ENCODE data around the gene BHLHA9.
"Not testable (repeated sequence)": the region's sequence is repeated elsewhere in the genome, so short reads cannot be mapped to it uniquely, and the experiment has no call there.

Gene BHLHA9

DNA sequence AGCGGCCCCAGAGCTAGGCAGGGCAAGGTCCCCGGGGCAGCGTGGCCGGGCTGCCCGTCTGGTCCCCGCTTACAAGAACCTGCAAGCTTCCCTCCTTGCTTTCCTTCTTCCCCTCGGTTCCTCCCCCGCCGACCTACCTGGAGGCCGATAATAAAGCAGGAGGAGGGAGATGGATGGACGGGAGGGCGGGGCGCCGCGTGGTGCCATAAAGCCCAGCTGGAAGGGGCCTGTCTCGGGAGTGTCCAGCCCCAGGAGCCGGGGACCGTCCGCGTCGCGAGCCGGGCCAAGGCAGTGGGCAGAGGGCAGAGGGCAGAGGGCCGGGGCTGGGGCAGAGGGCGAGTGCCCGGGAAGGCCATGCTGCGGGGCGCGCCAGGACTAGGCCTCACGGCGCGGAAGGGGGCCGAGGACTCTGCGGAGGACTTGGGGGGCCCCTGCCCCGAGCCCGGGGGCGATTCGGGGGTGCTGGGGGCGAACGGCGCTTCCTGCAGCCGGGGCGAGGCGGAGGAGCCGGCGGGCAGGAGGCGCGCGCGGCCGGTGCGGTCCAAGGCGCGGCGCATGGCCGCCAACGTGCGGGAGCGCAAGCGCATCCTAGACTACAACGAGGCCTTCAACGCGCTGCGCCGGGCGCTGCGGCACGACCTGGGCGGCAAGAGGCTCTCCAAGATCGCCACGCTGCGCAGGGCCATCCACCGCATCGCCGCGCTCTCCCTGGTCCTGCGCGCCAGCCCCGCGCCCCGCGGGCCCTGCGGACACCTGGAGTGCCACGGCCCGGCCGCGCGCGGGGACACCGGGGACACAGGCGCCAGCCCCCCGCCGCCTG, at the start of gene BHLHA9:
Gene BHLHA9, plus strand, starts transcription at position 235 of the 820 bp plus-strand sequence. Its CDS starts 120 bp downstream, at position 355.
- no peak for DNase-seq (ENCODE audit: low spot score)

DNA sequence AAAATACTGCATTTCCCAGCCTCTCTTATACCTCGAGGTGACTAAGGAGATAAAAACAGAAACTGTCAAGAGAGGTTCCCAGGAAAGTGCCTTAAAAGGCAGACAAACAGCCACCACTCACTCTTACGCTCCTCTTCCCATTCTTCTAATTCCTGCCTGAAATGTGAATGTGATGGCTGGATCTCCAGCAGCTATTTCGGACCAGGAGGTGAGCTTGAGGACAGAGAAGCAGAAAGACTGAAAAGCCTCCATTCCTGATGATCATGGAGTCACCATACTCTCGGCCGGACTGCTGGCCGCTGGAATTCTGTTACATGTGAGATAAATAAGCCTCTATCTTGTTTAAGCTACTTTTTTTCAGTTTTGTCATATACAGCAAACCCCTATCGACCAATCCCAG, 49.0 kb upstream of the BHLHA9 start:
- no peak for DNase-seq (ENCODE audit: low spot score)

DNA sequence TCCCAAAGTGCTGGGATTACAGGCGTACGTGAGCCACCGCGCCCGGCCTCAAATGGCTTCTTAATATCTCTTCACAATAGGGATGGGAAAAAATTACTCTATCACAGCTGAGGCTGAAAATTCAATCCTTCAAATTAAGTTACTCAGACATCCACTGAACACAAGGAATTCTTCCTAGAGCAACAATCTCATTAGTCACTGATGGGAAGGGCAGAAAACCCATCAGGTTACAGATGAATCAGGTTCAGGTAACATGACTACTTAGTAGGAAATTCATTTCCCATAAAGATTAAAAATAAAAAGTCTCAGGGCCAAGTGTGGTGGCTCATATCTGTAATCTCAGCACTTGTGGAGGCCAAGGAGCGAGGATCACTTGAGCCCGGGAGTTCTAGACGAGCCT, 47.9 kb upstream of the BHLHA9 start:
- DNase-seq (ENCODE audit: low spot score): no peak

DNA sequence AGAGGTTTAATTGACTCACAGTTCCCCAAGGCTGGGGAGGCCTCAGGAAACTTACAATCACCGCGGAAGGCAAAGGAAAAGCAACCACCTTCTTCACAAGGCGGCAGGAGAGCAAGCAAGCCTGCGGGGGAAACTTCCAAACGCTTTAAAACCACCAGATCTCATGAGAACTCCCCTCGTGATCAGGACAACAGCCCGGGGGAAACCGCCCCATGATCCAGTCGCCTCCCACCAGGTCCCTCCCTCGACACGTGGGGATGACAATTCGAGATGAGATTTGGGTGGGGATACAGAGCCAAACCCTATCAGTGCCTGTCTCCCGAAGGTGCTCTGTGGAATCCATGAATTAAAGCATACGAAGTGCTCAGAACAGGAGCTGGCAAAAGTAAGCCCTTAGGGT, 46.6 kb upstream of the BHLHA9 start:
- DNase-seq (ENCODE audit: low spot score): no peak

DNA sequence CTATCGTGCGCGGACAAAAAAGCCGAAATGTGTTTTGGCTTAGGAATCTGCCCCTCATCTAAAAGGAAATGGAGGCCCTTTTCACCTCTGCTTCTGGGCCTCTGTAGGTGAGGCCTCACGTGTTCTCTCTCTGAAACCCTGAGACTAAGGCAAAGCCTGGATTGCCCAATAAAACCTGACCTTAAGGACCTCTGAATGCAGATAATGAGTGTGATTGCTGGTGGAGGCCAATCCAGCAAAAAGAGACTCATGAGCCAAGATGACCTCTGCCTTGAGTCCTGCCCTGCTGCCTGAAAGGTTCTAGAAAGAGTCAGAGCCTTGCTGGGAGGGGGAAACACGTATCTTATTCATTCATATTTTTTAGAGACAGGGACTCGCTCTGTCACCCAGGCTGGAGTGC, 45.9 kb upstream of the BHLHA9 start:
- no peak for DNase-seq (ENCODE audit: low spot score)

DNA sequence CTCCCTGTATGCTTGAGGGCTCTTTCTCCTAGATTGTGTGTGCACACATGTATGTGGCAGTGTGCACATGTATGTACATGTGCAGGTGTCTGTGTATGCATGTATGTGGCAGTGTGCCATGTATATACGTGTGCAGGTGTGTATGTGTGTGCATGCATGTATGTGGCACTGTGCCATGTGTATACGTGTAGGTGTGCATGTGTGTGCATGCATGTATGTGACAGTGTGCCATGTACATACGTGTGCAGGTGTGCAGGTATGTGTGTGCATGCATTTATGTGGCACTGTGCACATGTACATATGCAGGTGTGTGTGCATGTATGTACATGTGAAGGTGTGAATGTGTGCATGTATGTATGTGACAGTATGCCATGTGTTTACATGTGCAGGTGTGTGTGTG, 43.9 kb upstream of the BHLHA9 start:
- DNase-seq (ENCODE audit: low spot score): no peak

DNA sequence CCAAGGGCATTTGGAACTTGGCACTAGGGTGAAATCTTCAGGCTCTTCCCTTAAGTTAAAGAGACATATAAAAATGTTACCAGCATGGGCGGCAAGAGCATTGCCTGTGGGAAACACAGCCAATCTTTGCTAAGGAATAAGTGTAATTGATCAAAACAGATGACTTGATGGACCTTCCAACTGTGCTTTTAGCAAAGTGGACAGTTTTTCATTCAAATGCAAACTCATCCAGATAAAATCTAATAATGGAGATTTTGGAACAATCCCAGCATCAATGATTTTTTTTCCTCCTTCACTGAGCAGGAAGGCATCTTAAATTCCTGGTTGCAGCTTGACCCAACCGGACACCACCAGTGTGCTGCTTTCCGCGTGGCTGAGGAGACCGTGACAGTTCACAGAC, 42.9 kb upstream of the BHLHA9 start:
- DNase-seq (ENCODE audit: low spot score): no peak

DNA sequence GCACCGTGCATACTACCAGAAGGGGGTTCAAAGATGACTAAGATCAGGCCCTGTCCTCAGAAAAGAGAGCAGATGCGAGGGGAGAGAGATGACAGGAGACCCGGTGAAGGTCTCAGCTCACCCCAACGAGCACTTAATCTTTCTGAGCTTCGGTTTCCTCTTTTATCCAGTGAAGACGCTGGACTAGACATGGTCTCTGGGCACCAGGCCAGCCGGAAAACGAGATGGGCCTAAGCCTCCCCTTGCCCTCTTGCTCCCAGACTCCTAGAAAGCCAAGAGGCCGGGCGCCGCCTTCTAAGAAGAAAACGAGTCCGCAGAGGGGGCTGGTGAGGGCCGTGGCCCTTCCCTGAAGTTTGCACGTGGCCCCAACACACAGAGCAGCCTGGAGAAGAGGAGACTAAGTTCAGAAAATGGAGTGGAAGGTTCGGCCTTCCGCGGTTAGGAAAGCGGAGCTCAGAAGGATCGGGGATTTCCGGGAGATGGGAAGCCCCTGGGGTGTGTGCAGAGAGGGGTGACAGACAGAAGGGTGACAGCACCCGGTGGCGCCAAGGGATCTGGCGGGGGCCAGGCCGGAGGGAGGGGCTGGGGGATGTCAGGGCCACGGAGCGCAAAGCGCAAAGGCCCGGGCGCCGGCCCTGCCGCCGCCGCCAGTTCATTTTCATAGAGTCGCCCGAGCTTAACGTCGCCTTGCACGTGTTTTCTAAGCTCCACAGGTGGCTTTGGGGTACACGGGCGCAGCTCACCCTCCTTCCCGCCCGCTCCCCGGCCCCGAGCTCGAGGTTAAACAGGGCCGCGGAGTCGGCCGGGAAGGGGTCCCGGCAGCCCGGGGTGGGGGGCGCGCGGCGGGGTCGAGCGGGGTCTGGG, 42.1 kb upstream of the BHLHA9 start:
- DNase-seq (ENCODE audit: low spot score): no peak

DNA sequence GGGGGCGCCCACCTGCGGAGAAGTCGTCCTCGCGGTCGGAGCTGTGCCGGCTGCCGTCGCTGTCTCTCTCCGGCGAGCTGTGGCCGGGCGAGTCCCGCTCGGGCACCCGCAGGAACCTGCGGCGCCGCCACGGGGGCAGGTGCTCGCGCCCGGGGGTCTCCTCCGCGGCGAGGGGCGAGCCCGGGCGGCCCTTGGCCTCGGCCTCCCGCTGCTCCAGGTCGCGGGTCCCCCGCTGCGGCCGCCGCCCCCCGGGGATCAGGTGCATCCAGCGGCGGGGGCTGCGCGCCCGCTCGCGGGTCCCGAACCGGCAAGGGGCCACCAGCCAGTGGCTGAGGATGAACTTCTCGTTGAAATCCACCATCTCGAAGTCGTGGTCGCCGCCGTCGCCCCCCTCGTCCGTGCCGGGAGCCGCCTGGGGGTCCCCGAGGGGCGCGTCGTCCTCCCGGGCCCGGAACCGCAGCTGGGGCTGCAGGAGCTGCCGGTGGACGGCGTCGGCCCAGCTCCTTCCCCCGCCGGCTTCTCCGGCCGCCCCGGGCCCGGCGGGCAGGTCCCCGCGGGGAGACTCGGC, 41.4 kb upstream of the BHLHA9 start:
- DNase-seq (ENCODE audit: low spot score): no peak

DNA sequence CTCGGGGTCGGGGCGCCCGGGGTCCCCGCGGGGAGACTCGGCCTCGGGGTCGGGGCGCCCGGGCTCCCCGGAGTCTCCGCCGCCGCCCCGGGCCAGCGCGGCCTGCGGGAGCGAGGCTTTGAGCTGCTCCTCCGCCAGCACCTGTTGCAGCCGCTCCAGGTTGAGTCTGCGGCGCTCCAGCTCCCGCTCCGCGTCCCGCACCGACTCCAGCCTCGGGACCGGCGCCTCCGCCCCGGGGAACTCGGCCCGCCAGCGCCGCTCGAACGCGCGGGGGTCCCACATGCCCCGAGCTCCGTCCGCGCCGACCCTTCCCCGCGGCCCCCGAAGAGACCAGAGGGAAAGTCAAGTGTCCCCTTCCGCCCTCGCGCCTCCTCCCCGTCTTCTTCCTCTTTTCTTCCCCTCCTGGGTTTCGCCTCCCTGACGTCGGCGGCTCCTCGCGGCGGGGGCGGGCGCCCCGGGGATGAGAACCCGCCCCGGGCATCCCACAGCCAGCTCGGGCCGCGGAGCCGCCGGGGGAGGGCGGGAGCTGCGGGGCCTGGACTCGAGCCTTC, 40.8 kb upstream of the BHLHA9 start:
- no peak for DNase-seq (ENCODE audit: low spot score)

DNA sequence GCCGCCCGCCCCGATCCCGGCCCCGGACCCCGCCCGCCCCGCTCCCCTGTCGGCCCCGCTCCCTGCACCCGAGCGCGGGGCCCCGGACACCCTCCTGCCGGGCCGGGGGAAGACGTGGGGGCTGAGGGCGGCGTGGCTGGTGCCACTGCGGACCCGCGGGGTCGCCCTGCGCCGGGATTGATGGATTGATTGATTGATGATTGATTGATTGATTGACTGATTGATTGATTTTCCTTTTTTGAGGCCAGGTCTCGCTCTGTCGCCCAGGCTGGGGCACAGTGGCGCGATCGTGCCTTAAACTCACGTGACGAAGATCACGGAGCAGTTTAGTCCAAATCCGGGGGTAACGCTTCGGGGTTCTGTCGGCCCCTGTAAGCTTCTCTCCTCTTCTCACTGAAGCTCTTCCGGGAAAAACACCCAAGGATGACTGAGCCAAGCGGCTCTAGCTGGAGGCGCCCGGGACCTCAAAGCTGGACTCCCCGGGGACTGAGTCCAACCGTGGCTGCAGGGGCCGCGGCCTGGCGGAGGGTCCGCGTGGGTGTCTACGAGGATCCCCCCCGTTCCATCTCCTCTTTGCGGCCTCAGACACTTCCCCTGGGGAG, 40.2 kb upstream of the BHLHA9 start:
- no peak for DNase-seq (ENCODE audit: low spot score)

DNA sequence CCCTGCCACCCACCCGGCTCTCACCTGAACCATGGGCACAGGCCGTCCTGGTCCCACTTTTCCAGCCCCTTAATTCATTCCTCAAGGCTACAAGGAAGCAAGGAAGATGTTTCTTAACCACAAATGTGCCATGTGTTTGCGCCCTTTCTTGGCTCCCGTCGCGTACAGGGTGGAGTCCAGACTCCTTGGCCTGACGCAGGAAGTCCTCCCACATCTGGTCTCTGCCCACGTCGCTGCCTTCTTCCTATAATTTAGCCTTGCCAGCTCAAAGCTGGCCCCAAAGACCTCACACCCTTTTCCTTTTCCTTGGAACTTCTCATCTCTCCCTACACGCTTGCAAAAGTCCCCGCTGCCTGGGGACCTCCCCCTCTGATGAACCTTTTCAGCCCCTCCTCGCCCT, 38.8 kb upstream of the BHLHA9 start:
- DNase-seq (ENCODE audit: low spot score): no peak

DNA sequence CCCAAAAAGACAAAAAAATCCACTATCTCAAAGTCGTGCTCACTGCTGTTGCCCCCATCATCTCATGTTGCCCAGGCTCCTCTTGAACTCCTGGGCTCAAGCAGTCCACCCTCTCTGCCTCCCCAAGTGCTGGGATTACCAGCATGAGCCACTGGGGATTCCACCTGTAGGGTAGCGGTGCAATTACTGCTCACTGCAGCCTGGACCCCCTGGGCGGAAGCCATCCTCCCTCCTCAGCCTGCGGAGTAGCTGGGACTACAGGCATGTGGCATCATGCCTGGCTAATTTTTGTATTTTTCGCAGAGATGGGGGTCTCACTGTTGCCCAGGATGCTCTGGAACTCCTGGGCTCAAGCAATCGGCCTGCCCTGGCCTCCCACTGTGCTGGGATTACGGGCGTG, 37.9 kb upstream of the BHLHA9 start:
- no peak for DNase-seq (ENCODE audit: low spot score)

DNA sequence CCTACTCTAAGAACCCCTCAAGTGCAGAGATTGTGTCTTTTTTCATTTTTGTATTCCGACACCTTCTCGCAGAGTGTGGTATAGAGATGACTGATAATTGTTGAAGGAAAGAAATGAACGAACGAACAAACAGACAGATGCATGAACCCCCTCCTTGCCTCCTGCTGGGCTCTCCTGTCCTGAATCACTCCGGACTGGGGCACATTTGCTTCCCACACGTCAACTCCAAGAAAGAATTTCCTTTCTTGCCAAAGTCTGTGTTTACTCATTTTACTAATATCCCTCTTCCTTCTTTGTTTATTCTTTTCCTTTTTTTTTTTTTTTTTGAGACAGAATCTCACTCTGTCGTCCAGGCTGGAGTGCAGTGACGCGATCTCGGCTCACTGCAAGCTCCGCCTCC, 37.5 kb upstream of the BHLHA9 start:
- no peak for DNase-seq (ENCODE audit: low spot score)

DNA sequence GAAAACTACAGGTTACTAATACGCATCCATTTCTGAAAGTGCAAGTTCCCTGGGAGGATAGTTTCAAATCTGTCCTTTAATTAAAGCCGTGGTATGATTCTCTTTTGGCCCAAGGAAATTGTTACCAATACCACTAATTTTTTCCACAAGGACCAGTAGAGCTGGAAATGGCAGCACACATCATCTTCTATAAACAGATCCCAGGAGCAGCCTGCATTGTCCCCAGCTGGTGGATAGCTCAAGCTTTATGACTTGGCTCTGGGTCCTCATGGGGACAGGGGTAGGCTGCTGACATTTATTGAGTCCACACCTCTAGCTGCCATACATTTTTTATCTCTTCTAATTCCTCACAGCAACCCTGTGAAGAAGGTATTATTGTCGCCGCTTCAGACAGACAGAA, 35.8 kb upstream of the BHLHA9 start:
- no peak for DNase-seq (ENCODE audit: low spot score)

DNA sequence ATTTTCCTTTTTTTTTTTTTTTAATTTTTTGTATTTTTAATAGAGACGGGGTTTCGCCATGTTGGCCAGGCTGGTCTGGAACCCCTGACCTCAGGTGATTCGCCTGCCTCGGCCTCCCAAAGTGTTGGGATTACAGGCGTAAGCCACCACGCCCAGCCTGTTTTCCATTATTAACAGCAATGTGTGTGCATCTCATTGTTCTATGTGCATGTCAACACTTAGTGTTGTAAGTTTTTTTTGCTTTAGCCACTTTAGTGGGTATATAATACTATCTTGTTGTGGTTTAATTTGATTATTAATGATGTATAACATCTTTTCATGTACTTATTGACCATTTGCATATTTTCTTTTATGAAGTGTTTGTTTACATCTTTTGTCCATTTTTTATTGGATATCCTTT, 32.8 kb upstream of the BHLHA9 start:
- DNase-seq (ENCODE audit: low spot score): no peak

DNA sequence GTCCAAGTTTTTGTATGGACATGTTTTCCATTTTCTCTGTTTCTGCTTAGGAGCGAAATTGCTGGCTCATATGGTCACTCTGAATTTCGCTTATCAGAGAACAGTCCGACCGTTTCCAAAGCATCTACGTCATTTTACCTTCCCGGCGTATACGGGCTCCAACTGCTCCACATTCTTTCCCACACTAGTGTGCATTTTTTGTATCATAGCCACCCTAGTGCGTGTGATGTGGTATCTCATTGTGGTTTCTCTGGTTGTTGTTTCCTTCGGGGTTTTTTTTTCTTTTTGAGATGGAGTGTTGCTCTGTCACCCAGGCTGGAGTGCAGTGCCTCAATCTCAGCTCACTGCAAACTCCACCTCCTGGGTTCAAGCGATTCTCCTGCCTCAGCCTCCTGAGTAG, 31.0 kb upstream of the BHLHA9 start:
- DNase-seq (ENCODE audit: low spot score): no peak

DNA sequence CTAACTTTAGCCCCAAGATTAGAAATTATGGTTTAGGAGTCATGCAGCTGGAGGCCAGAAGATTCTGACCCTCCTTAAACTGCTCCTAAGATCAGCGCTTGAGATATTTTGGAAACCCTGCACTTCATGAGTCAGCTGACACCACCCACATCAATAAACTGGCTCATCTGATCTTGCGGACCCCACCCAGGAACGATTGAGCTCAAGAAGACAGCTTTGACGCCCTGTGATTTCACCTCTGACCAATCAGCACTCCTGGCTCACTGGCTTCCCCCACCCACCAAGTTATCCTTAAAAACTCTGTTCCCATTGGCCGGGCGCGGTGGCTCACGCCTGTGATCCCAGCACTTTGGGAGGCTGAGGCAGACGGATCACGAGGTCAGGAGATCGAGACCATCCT, 29.8 kb upstream of the BHLHA9 start:
- DNase-seq (ENCODE audit: low spot score): not testable (repeated sequence)

DNA sequence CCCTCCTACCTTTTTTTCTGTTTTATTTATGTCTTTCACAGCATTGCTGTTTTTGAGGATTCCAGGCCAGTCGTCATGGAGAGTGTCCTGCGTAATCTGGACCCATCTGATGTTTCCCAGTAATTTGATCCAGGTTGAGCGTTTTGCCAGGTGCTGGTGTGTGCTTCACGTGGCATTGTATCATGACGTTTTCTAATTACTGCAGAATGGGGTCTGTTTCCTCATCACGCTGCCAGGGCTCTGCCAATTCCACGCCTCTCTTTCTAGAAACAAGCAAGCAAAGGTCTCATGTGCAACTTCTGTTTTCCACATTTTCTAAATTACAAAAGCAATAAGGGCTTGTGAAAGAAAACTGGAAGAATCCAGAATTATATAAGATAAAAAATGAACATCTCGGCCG, 28.3 kb upstream of the BHLHA9 start:
- DNase-seq (ENCODE audit: low spot score): no peak

DNA sequence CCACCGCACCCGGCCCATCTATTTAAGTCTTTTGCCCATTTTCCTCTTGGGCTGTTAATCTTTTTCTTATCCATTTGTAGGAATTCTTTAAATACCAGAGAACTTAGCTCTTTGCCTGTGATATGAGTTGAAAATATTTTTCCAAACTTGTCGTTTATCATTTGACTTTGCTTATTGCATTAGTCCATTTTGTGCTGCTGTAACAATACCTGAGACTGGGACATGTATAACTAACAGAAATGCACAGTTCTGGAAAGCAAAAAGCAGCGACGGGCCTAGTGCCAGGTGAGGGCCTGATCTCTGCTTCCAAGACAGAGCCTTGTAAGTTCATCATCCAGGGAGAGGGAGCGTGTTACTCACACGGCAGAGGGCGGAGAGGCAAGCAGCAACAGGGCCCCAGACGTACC, 25.6 kb upstream of the BHLHA9 start:
- no peak for DNase-seq (ENCODE audit: low spot score)

DNA sequence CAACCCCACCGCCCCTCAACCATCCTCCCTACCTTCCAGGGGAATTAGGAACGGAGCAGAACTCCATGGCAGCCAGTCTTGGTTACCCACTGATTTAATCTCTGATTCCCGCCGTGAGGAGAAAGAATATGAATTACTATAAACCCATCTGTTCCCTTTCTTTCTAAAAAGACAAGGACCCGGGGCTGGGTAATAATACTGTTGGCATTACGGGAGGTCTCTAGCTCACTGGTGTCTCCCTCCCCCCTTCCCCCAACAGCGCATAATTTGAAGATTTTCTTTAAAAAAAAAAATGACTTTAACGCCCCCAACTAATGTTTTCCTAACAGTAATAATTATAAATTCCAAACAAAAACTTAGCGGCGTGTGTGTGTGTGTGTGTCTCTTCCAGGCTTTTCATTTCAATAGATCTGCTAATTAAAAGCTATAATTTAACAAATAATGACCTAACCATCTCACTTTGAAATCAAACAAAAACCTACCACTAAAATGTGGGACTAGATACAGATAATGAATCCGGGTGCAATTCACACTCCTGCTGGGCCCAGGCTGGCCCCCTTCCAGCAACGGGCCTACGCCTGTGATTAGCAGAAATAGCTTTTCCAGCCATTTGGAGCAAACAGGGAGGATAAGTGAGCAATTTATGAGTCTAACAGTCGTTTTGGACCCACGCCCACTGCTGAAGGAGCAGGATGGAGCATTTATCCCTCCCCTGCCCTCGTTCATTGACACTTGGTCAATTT, 18.2 kb upstream of the BHLHA9 start:
- DNase-seq (ENCODE audit: low spot score): no peak

DNA sequence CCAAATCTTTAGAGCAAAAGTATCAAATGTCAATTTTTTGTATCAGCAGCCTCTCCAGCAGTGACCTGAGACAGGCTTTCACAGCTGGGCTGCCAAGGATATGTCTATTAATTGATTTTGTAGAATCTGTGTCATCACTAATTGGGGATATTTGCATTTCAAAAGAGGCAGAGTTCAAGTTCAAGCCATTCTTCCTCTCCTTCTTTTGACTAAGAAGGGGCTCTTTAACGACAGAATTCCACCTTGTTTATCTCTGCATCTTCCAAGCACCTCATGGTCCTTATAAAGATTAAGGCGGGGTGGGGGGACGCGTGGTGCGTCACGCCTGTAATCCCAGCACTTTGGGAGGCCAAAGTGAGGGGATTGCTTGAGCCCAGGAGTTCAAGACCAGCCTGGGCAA, 15.2 kb upstream of the BHLHA9 start:
- DNase-seq (ENCODE audit: low spot score): no peak

Data from hematopoietic multipotent progenitor cell treated with erythropoietin and hydrocortisone succinate and interleukin-3 and kit ligand, for 15 days (in vitro differentiated cells).